ENCODE data around the gene EPHA6.
A peak's percentile ranks its signal among the peaks of the same experiment; 100 is the strongest.
"Not testable (repeated sequence)": the region's sequence is repeated elsewhere in the genome, so short reads cannot be mapped to it uniquely, and the experiment has no call there.

Gene EPHA6

GRCh38 chr3:97297032-97297431 is 482.6 kb downstream of the EPHA6 start:
- DNase-seq, result no peak

- DNase-seq, result no peak
Measured at GRCh38 chr3:97301114-97301513, 486.7 kb downstream of the EPHA6 start.

GRCh38 chr3:97306226-97306625 is 491.8 kb downstream of the EPHA6 start:
- no peak for DNase-seq

GRCh38 chr3:97338375-97338774 is 524.0 kb downstream of the EPHA6 start:
- DNase-seq, result no peak

GRCh38 chr3:97340940-97341339 is 526.5 kb downstream of the EPHA6 start:
- DNase-seq, result no peak

GRCh38 chr3:97347780-97348179 is 533.4 kb downstream of the EPHA6 start:
- no peak for DNase-seq

GRCh38 chr3:97350971-97351370 is 536.6 kb downstream of the EPHA6 start:
- DNase-seq, result peak; percentile 11

GRCh38 chr3:97353176-97353575 is 538.8 kb downstream of the EPHA6 start:
- DNase-seq, result no peak

- no peak for DNase-seq
Measured at GRCh38 chr3:97359977-97360376, 545.6 kb downstream of the EPHA6 start.

- DNase-seq, result no peak
Measured at GRCh38 chr3:97360804-97361203, 546.4 kb downstream of the EPHA6 start.

- no peak for DNase-seq
Measured at GRCh38 chr3:97384583-97384982, 570.2 kb downstream of the EPHA6 start.

GRCh38 chr3:97388774-97389173 is 574.4 kb downstream of the EPHA6 start:
- no peak for DNase-seq

- no peak for DNase-seq
Measured at GRCh38 chr3:97389936-97390335, 575.5 kb downstream of the EPHA6 start.

- no peak for DNase-seq
Measured at GRCh38 chr3:97391167-97391566, 576.8 kb downstream of the EPHA6 start.

GRCh38 chr3:97409612-97410011 is 595.2 kb downstream of the EPHA6 start:
- DNase-seq, result no peak

- no peak for DNase-seq
Measured at GRCh38 chr3:97421565-97421964, 607.2 kb downstream of the EPHA6 start.

- no peak for DNase-seq
Measured at GRCh38 chr3:97425002-97425401, 610.6 kb downstream of the EPHA6 start.

GRCh38 chr3:97430601-97431000 is 616.2 kb downstream of the EPHA6 start:
- DNase-seq, result no peak

GRCh38 chr3:97432914-97433313 is 618.5 kb downstream of the EPHA6 start:
- DNase-seq, result no peak

GRCh38 chr3:97438131-97438530 is 623.7 kb downstream of the EPHA6 start:
- DNase-seq, result no peak

GRCh38 chr3:97439373-97439772 is 625.0 kb downstream of the EPHA6 start:
- no peak for DNase-seq

GRCh38 chr3:97464035-97464434 is 649.6 kb downstream of the EPHA6 start:
- DNase-seq, result no peak

GRCh38 chr3:97470481-97470880 is 656.1 kb downstream of the EPHA6 start:
- no peak for DNase-seq

- DNase-seq, result no peak
Measured at GRCh38 chr3:97479740-97480139, 665.3 kb downstream of the EPHA6 start.

GRCh38 chr3:97480696-97481289 is 666.4 kb downstream of the EPHA6 start:
- not testable (repeated sequence) for DNase-seq

GRCh38 chr3:97481416-97481815 is 667.0 kb downstream of the EPHA6 start:
- DNase-seq, result no peak

All from NCI-H1694 treated with DMSO at 0.1 percent for 48 hours (cell line).